ENCODE data around the gene ASIC2.

DNA sequence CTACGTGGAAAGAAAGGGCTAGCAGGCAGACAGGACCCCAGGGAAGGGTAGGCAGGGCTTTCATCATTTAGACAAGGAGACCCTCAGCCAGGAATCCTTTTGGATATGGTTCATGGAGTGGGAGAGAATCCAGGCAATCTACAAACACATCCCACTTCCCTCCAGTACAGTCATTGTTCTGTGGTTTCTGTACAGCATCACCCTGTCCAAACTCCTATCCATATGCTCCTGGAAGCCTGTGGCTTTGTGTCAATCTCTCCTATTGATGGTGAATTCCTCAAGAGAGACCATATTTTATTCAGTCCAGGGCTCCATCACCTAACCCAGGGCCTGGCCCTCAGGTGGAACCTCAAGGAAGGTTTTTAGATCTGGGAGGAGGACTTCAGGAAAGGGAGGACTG is 202.3 kb downstream of the ASIC2 start:
- no peak for TF ChIP-seq ZNF660 (tag by site-specific recombination; IDR thresholded peaks at IDR 0.05)
- no peak for TF ChIP-seq ZNF843 (tag by site-specific recombination; IDR thresholded peaks at IDR 0.05)
- TF ChIP-seq ATF2 (tag by site-specific recombination; IDR thresholded peaks at IDR 0.05; ENCODE audit: low read depth) = no peak
- TF ChIP-seq, protein P1, sequence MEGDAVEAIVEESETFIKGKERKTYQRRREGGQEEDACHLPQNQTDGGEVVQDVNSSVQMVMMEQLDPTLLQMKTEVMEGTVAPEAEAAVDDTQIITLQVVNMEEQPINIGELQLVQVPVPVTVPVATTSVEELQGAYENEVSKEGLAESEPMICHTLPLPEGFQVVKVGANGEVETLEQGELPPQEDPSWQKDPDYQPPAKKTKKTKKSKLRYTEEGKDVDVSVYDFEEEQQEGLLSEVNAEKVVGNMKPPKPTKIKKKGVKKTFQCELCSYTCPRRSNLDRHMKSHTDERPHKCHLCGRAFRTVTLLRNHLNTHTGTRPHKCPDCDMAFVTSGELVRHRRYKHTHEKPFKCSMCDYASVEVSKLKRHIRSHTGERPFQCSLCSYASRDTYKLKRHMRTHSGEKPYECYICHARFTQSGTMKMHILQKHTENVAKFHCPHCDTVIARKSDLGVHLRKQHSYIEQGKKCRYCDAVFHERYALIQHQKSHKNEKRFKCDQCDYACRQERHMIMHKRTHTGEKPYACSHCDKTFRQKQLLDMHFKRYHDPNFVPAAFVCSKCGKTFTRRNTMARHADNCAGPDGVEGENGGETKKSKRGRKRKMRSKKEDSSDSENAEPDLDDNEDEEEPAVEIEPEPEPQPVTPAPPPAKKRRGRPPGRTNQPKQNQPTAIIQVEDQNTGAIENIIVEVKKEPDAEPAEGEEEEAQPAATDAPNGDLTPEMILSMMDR (tag by site-specific recombination; IDR thresholded peaks at IDR 0.05) = no peak
- TF ChIP-seq SALL2 (tag by site-specific recombination; IDR thresholded peaks at IDR 0.05; ENCODE audit: borderline replicate concordance) = no peak
- TF ChIP-seq, protein P2, sequence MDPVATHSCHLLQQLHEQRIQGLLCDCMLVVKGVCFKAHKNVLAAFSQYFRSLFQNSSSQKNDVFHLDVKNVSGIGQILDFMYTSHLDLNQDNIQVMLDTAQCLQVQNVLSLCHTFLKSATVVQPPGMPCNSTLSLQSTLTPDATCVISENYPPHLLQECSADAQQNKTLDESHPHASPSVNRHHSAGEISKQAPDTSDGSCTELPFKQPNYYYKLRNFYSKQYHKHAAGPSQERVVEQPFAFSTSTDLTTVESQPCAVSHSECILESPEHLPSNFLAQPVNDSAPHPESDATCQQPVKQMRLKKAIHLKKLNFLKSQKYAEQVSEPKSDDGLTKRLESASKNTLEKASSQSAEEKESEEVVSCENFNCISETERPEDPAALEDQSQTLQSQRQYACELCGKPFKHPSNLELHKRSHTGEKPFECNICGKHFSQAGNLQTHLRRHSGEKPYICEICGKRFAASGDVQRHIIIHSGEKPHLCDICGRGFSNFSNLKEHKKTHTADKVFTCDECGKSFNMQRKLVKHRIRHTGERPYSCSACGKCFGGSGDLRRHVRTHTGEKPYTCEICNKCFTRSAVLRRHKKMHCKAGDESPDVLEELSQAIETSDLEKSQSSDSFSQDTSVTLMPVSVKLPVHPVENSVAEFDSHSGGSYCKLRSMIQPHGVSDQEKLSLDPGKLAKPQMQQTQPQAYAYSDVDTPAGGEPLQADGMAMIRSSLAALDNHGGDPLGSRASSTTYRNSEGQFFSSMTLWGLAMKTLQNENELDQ (tag by site-specific recombination; IDR thresholded peaks at IDR 0.05; ENCODE audit: low read depth) = no peak
- TF ChIP-seq ZNF768 (tag by site-specific recombination; IDR thresholded peaks at IDR 0.05) = no peak
- TF ChIP-seq ZNF24 (tag by site-specific recombination; IDR thresholded peaks at IDR 0.05) = no peak
- TF ChIP-seq ZNF140 (tag by site-specific recombination; IDR thresholded peaks at IDR 0.05) = no peak
- no peak for TF ChIP-seq ZNF2 (tag by site-specific recombination; IDR thresholded peaks at IDR 0.05)
- TF ChIP-seq REPIN1 (tag by site-specific recombination; IDR thresholded peaks at IDR 0.05; ENCODE audit: low read depth) = no peak
- TF ChIP-seq ZNF248 (tag by site-specific recombination; IDR thresholded peaks at IDR 0.05) = no peak
- no peak for TF ChIP-seq ZSCAN30 (tag by site-specific recombination; IDR thresholded peaks at IDR 0.05)
